ENCODE data around the gene EEF1AKMT1.

GRCh38 chr13:20760872-20761271 is 12.9 kb downstream of the EEF1AKMT1 start:
- no peak for TF ChIP-seq POLR2A (IDR thresholded peaks at IDR 0.05)
- TF ChIP-seq CTCF (IDR thresholded peaks at IDR 0.05), result no peak

Measured in Peyer's patch (tissue), 4 donors.